HTR-8/SVneo (cell line): Measurements from ENCODE around the gene INCENP.
"Not testable (repeated sequence)": the region's sequence is repeated elsewhere in the genome, so short reads cannot be mapped to it uniquely, and the experiment has no call there.

Experiments used
- DNase-seq: peaks from one replicate; pipeline ENCODE4 v3.0.0; 2011; ENCODE audit warnings: low spot score, mixed read lengths; ENCODE audit not compliant: insufficient read length
- FAIRE-seq: peaks from 2 replicates; lab custom pipeline; 2011; peaks lifted over from hg19 to GRCh38; lab: Jason Lieb, UNC

Gene INCENP

DNA sequence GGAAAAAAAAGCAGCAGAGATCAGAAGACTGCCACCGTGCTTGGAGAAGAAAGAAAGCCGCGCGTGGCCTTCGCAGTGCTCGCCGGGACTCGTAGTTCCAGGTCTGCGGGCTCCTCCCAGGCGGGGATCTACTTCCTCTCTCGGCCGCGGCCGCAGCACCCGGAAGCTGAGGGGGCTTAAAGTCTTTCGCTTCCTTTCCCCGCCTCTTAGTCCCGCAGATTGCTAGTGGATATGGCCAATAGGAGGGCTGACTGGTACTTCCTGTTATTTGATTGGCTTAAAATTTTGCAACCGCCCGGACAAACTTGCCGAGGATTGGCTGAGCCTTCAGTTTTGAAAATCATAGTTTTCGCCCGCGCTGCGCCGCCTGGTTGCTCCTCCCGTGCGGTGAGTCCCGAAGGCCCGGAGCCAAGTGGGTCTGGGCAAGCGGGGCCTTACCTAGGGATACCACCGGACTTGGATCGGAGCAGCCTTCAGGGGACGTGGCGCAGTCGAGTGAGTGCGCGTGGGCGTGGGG, at the start of gene INCENP:
Gene INCENP, plus strand, starts transcription at position 343 of the 517 bp plus-strand sequence. CDS start 4,151 bp downstream, outside the sequence.
- FAIRE-seq (peak; percentile 23), DNase-seq (peak; percentile 93)

DNA sequence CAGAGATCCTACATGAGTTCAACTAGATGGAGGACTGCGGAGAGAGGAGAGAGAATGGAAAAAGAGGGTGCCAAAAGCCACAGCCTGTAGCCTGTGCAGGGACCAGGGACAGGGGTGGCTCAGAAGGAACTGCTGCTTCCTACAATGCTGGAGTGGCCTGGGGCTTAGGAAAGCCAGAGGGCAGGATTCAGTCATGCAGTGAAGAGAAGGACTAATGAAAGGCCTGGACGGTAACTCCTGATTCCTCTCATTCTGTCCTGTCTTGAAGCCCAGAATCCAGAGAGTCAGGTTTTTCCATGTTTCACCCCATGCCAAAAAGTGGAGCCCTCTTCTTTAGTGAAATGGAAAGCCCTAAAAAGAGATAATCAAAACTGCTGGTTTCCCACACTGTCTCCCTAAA, 48.4 kb upstream of the INCENP start:
- FAIRE-seq (no peak), DNase-seq (no peak)

DNA sequence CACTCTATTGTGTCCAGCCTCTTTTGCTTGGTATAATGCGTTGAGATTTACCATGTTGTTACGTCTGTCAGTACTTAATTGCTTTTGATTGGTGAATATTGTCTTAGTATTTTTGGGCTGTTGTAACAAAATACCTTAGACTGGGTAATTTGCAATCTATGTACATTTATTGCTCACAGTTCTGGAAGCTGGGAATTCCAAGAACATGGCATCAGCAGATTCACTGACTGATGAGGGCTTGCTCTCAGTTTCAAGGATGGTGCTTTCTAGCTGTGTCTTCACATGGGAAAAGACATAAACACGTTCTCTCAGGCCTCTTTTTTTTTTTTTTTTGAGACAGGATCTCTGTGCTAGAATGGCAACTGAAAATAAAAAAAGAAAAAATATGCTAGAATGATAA, 46.7 kb upstream of the INCENP start:
- FAIRE-seq, result no peak
- DNase-seq, result no peak

DNA sequence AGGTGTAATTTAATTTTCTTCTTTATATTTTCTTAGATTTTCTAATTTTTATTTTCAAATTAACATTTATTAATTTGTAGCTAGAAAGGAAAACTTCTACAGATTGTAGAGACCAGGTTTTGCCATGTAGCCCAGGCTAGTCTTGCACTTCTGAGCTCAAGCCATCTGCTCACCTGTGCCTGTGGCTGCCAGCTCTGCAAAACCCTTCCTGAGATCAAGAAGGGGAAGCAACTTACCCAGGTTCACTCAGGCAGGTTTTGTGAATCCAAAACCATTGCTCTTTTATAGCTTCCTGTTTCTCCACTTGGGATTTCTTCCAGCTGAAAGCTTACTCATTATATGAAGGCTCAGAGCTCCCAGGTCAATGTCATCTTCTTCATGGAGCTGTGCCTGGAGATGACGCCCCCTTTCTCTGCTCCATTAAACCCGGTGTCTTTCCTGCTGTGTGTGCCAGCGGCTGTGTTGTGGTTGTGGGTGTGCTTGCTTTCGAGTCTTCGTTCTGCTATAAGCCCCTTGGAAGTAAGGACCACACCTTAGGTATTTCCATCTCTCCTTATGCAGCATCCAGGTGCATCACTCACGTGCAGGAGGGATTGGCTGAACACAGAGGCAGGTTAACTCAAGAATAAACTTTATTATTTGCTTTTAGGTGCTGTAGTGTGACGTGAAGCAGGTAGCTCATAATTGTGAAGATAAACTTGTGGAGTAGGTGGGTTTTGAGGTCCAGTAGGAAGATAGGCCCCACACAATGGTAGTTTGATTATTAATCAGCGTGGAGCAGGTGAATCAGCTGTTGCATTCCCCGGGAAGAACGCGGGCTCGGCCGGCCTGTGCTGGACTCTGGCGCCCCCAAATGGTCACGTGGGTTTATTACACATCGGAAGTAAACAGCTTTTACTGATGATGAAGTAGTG, 42.2 kb upstream of the INCENP start:
- FAIRE-seq, result no peak
- peak; percentile 69 for DNase-seq

DNA sequence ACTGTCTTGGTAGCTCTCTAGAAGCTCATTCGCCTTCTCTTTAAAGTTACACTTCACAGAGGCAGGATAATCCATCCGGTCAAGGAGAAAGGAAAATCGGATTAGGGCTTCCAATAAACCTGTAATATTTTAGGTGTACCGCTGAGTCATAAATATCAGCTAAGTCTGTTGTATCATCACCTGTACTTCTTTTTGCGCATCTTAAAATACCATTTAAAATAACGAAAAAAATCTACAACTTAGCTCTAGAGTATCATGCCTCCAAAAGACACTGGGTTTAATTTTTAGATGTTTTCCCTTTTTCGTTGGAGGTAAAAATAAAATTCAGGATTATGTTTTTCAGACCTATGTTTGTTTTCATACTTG, 41.5 kb upstream of the INCENP start:
- DNase-seq (no peak), FAIRE-seq (no peak)

DNA sequence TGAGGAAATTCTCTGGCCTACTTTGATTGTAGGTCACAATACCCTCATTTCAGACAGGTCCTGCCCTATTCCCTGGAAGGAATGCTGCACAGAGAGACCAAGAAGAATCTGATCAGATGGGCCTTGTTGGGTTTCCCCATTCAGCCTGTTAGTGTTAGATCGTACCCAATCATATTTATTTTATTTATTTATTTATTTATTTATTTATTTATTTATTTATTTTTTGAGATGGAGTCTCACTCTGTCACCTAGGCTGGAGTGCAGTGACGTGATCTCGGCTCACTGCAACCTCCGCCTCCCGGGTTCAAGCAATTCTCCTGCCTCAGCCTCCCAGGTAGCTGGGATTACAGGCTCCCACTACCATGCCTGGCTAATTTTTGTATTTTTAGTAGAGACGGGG, 39.0 kb upstream of the INCENP start:
- not testable (repeated sequence) for DNase-seq, FAIRE-seq

DNA sequence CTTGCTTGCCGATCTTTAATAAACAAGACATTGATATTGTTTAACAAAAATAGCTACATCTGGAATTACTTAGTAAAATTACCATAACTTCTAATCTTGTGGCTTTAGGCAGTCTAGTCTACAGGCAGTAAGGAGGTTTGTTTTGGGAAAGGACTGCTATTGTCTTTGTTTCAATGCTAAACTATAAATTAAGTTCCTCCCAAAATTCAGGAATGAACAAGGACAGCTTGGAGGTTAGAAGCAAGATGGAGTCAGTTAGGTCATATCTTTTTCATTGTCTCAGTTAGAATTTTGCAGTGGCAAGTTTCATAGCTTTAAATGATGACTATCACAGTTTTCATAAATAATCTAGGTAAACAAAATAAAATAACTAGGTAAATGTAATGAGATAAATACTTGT, 36.1 kb upstream of the INCENP start:
- FAIRE-seq, result no peak

DNA sequence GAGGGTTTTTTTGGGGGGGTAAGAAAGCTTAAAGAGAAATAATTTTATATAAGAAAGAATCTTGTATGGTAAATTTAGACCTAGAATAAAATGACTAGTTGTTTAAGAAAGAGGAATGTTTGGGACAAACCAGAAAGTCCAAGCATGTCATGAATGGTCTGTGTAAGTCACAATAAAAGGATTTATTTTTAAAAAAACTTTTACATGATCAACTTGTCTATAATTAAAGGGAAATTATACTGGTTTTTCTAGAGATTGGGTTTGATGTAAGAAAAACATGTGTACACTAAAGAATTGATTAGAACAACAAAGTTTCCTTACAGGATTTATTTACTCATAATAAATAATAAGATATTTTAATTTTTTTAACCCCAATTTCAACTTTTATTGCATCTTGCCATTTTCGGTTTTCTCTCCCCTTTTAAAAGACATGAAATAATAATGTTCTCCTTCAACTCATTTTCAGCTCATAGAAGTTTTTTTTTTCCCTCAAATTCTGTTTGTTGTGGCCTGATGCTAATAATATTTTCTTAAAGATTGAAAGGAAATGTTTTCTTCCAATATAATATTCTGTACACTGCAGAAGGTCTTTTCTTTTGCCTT, 35.4 kb upstream of the INCENP start:
- DNase-seq (no peak), FAIRE-seq (no peak)

More for the DNA sequence above, 36.1 kb upstream of the INCENP start:
- no peak for DNase-seq

DNA sequence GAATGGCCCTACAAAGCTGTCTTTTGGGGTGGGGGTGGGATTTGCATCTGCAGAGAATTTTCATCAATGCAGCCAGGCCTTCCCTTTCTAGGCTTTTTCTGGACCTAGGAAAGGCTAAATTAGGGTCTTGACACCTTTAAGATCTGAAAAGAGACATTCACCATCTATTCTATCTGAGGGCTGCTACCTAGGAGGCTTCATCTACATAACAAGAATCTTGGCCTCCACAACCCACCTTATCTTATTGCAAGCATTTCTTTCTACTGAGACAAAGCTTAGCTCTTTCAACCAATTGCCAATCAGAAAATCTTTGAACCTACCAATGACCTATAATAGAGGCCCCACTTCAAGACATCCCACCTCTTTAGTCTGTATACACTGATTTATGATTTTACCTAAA, 20.7 kb upstream of the INCENP start:
- FAIRE-seq, result no peak

DNA sequence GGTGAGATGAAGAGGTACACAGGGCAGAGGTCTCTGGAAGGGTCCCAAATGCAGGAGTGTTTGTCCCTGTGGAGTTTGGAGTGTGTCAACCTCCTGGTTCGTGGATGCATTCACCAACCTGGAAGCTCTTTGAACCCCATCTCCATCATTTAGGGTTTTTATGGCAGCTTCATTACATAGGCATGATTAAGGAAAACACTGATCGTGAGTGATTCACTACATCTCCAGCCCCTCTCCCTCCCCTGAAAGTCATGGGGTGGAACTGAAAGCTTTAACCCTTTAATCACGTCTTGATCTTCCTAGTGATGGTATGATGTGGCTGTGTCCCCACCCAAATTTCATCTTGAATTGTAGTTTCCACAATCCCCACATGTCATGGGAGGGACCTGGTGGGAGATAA, 19.8 kb upstream of the INCENP start:
- no peak for DNase-seq
- no peak for FAIRE-seq

More for the DNA sequence above, 20.7 kb upstream of the INCENP start:
- DNase-seq, result no peak

DNA sequence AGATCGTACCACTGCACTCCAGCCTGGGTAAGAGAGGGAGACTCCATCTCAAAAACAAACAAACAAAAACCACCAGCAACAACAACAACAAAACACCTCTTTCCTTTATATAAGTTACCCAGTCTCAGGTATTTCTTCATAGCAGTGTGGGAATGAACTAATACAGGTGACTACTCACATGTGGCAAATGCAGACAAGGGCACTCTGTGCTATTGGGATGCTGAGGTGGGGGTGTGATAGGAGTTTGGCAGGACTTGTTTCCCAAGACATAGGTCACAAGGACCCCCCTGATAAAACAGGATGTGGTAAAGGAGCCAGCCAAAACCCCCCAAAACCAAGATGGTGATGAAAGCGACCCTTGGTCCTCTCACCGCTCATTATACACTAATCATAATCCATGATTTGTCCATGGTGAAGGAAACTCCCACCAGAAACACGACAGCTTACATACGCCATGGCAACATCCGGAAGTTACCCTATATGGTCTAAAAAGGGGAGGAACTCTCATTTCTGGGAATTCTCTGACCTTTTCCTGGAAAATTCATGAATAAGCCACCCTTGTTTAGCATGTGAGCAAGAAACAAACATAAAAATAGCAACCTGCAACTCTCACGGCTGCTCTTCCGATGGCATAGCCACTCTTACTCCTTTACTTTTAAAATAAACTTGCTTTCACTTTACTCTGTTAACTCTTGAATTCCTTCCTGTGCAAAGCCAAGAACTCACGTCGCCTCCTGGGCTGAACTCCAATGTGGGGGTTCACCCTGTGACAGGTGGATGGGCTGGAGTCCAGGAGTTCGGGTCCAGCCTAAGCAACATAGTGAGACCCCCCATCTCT, 18.8 kb upstream of the INCENP start:
- no peak for FAIRE-seq
- no peak for DNase-seq

DNA sequence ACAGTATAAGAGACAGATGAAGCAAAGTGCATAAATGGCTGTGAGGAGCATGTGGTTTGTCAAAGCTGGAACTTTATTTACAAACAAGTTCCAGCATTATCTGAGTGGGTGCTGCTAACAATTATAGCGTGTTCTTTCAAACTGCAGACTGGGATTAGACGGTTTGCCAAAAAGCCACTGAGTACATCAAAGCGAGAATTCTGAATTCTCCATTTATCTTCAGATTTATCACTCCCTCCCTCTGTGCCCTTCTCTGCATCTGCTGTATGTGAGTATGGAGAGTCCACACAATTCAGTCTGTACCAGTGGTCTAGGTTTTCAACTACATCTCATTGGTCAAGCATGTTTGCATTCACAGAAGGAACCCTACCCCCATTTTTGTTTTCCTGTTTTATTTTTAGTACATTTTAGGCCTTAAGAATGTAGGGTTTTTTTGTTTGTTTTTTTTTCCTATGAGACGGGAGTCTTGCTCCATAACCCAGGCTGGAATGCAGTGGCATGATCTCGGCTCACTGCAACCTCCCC, 18.1 kb upstream of the INCENP start:
- no peak for DNase-seq
- FAIRE-seq, result no peak

DNA sequence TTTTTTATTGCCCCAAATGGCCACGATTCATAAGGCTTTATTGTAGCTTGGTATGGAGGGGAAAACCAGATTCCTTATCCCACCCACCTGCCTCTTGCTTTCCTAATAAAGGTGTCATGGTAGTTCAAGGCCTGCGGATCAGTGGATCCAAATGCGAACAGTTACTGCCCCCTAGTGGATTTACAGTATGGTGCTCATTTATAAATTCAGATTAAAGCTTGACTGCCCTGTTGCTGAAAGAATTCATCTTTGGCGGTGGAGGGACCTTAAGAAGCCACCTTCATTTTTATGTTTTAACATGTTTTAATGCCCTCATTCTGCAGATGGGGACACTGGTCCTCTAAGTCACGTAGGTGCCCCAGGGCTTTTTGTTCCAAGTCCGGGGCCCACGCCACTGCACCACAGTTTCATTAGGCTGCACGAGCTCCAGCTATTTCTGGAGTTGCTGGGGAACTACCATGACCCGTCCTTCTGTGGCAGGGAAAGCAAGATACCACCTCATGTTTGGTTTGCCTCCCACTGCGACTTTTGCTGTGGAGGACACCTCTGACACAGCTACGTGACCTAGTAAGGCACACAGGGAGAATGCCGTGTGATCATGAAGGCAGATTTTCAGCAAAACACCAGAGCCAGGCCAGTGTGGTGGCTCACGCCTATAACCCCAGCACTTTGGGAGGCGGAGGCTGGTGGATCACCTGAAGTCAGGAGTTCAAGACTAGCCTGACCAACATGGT, 15.6 kb upstream of the INCENP start:
- FAIRE-seq, result no peak
- DNase-seq, result peak; percentile 61

DNA sequence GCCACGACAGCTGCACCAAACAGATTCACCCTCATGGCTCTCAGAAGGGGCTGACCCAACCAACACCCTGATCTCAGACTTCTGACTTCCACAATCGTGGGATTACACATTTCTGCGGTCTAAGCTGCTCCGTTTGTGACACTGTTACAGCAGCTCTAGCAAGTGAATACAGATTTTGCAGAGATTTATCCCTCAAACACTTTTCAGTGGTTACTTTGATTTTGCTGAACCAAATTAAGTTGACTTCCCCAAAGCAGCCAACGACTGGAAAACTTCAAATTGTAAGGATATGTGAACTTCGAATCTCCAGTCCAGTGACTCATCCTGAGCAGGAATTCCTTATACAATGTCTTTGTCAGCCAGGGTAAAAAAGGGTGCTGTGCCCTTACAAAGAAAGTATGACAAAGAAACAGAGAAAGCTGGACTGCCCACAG, 14.8 kb upstream of the INCENP start:
- no peak for DNase-seq
- FAIRE-seq, result no peak

DNA sequence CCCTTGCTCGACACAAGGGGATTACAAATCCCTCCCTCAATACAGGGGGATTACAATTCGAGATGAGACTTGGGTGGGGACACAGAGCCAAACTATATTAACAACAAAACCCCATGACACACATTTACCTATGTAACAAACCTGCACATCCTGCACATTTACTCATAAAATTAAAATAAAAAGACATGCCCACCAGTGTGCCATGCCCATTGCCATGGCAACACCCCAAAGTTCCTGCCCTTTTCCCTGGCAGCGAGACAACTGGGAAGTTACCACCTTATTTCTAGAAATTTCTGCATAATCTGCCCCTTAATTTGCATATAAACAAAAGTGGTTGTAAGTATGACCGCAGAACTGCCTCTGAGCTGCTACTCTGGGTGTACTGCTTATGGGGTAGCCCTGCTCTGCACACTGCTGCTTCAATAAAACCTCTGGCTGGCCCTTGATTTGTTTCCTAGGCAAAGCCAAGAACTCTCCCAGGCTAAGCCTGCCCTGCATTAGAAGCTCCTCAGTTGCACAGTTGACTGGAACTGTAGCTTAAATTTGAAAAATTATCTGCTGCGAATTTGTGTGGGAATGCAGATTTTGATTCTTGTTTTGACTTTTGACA, 8.6 kb upstream of the INCENP start:
- FAIRE-seq (no peak), DNase-seq (no peak)

DNA sequence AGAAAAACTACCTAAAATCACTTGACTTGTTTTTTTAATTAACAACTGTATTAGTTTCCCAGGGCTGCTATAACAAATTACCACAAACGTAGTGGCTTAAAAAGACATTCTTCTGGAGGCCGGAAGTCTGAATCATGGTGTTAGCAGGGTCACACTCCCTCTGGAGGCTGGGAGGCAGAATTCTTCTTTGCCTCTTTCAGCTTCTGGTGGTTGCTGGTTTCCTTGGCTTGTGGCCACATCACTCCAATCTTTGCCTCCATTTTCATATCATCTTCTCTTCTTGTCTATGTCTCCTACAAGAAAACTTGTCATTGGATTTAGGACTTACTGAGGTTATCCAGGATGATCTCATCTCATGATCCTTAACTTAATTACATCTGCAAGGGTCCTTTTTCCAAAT, 7.4 kb upstream of the INCENP start:
- no peak for DNase-seq
- no peak for FAIRE-seq

DNA sequence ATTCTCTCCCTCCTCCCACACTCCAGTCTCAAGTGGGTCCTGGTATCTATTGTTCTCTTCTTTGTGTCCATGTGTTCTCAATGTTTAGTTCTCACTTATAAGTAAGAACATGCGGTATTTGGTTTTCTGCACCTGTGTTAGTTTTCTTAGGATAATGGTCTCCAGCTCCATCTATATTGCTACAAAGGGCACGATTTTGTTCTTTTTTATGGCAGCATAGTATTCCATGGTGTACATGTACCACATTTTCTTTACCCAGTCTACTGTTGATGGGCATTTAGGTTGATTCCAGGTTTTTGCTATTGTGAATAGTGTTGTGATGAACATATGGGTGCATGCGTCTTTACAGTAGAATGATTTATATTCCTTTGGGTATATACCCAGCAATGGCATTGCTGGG, 4.2 kb upstream of the INCENP start:
- DNase-seq (no peak), FAIRE-seq (no peak)

DNA sequence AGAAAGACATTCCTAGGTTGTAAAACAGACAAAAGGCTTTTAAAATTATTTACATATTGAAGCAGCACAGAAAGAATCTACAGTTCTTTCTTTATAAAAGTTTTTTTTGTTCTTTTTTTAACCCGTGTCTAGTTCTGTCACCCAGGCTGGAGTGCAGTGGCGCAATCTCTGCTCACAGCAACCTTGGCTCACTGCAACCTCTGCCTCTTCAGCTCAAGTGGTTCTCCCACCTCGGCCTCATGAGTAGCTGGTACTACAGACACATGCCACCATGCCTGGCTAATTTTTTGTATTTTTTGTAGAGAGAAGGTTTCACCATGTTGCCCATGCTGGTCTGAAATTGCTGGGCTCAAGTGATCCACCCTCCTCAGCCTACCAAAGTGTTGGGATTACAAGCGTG, 3.8 kb upstream of the INCENP start:
- no peak for FAIRE-seq
- DNase-seq, result no peak

DNA sequence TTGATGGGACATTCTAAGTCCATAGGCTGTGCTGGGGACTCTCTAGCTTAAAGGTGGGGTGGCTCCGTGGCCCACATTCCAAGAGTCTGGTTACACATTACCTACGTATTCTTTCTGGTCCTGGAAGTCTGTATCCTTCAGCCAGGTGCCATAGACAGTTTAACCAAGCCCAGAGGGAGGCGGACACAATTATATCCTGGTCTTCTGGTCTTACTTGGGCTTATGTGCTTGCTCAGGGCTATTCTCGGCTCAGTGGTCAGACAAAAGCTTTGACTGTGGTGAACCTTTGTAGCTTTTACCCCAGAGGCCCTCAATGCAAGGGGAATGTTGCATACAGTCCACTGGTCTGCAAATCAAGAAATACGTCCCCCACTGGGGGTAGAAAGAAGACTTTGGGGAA, 3.4 kb upstream of the INCENP start:
- DNase-seq (no peak), FAIRE-seq (no peak)
